K562 (cell line): Measurements from ENCODE around the gene SPACA5B. TPM values are rescaled to one million over a fixed set of nuclear protein-coding genes. Genes with fewer than 3 reads are reported as not detected.
"Not testable (repeated sequence)": the region's sequence is repeated elsewhere in the genome, so short reads cannot be mapped to it uniquely, and the experiment has no call there.

Experiments used
- ATAC-seq: fragments of 200-7000 bp; cut with Tn5 transposase; 3 replicates; pipeline ENCODE4 v1.9.1; 2020; ENCODE audit warnings: moderate library complexity
- BruUV-seq: library from RNA; stranded (reverse); fragments of 400-500 nt; replicated peaks from 2 replicates; lab custom pipeline; 2021; lab: Mats Ljungman, UMichigan
- CTCF ChIA-PET: fragments of 300-600 bp; formaldehyde crosslinking; extraction: SDS; loops from one replicate; lab custom pipeline; 2021; ENCODE audit warnings: low intra/inter-chr PET ratio; lab: Yijun Ruan, JAX
- POLR2A ChIA-PET: fragments of 300-600, 350-650 bp; sonication (Branson Sonifier 250); formaldehyde crosslinking; extraction: SDS; loops from one replicate; lab custom pipeline; 2021; ENCODE audit warnings: antibody characterized with exemption, inconsistent platforms; lab: Yijun Ruan, JAX
- DNase-seq, 4 experiments: peaks; one replicate each; pipeline versions ENCODE4 v3.0.0 to v3.0.0-alpha.2; 2011 to 2018; ENCODE audit warnings: low spot score in 3 of 4, mixed read lengths in 3 of 4; ENCODE audit errors: extremely low read depth in 1 of 4
- FAIRE-seq: peaks from 2 replicates; lab custom pipeline; 2011; peaks lifted over from hg19 to GRCh38; lab: Jason Lieb, UNC
- H2AFZ ChIP-seq: 2 replicates; pipeline ENCODE4 v1.6.0; 2011; ENCODE audit warnings: low read depth, low read length, control low read depth, inconsistent platforms
- H3K27ac ChIP-seq: fragments of 200-600 bp; 3 replicates; pipeline ENCODE4 v1.8.0; 2011; ENCODE audit warnings: low read depth, mild to moderate bottlenecking, control low read depth, inconsistent platforms, low read length, moderate library complexity, mixed read lengths; ENCODE audit errors: extremely low read depth
- H3K27me3 ChIP-seq, 2 experiments: fragments of 300-600 bp in 1 of 2; 2 replicates in 1 of 2; 3 replicates in 1 of 2; pipeline versions ENCODE4 v1.6.0 to v1.8.0; 2011; ENCODE audit warnings: inconsistent platforms in 2 of 2, low read length in 2 of 2, mild to moderate bottlenecking in 1 of 2, mixed read lengths in 1 of 2, moderate library complexity in 1 of 2; ENCODE audit not compliant: control insufficient read depth in 2 of 2, insufficient read depth in 2 of 2
- H3K36me3 ChIP-seq: fragments of 300-600 bp; 3 replicates; pipeline ENCODE4 v1.8.0; 2011; ENCODE audit warnings: mild to moderate bottlenecking, low read length, inconsistent platforms; ENCODE audit not compliant: control insufficient read depth, insufficient read depth
- H3K4me1 ChIP-seq, 2 experiments: fragments of 200-600 bp in 1 of 2; replicated peaks in 1 of 2; 2 replicates in 1 of 2; 3 replicates in 1 of 2; pipeline versions ENCODE4 v1.5.1 to v1.8.0; 2011; ENCODE audit warnings: inconsistent platforms in 2 of 2, low read length in 2 of 2, mild to moderate bottlenecking in 1 of 2, mixed read lengths in 1 of 2, moderate library complexity in 1 of 2; ENCODE audit not compliant: control insufficient read depth in 2 of 2, insufficient read depth in 2 of 2
- H3K4me2 ChIP-seq: 2 replicates; pipeline ENCODE4 v1.6.1; 2011; ENCODE audit warnings: low read length, control low read depth, inconsistent platforms, mixed read lengths; ENCODE audit not compliant: insufficient read depth
- H3K4me3 ChIP-seq: fragments of 200-600 bp; sonication (generic), shearing (Covaris generic); 2 replicates; pipeline ENCODE4 v1.5.1; 2016; ENCODE audit warnings: control low read depth, inconsistent platforms
- H3K79me2 ChIP-seq: fragments of 200-600 bp; 3 replicates; pipeline ENCODE4 v1.8.0; 2011; ENCODE audit warnings: low read length, inconsistent platforms; ENCODE audit not compliant: control insufficient read depth, insufficient read depth
- H3K9ac ChIP-seq, 2 experiments: 2 replicates each; pipeline versions ENCODE4 v1.6.0 to v1.6.1; 2011; ENCODE audit warnings: low read depth in 2 of 2, low read length in 2 of 2, control low read depth in 1 of 2, inconsistent platforms in 1 of 2, mild to moderate bottlenecking in 1 of 2, mixed read lengths in 1 of 2; ENCODE audit not compliant: insufficient read depth in 1 of 2
- H3K9me1 ChIP-seq: one replicate; pipeline ENCODE4 v1.6.0; 2011; ENCODE audit warnings: inconsistent platforms, mild to moderate bottlenecking, low read length, moderate library complexity; ENCODE audit not compliant: control insufficient read depth, insufficient read depth
- H3K9me3 ChIP-seq: replicated peaks from 2 replicates; pipeline ENCODE4 v1.5.1; 2011; ENCODE audit warnings: low read depth, low read length, inconsistent platforms; ENCODE audit not compliant: control insufficient read depth, insufficient read depth
- H4K20me1 ChIP-seq: replicated peaks from 2 replicates; pipeline ENCODE4 v1.6.1; 2011; ENCODE audit warnings: low read length, inconsistent platforms, mixed read lengths; ENCODE audit not compliant: control insufficient read depth, insufficient read depth
- WGBS: fragments of 100-300 bp; shearing (Covaris generic); methylation state at CpG from one replicate; pipeline ENCODE4 v1.1.6; 2016; ENCODE audit warnings: low coverage, mixed read lengths; ENCODE audit not compliant: insufficient coverage; ENCODE audit errors: missing lambda C conversion rate; 5-methylcytosine and 5-hydroxymethylcytosine counted together
- in situ Hi-C: fragments of 300-500 bp; cut with MboI; formaldehyde crosslinking; loops from 4 replicates; pipeline ENCODE4 v1.15.0; 2018; ENCODE audit warnings: inconsistent platforms, mixed read lengths
- intact Hi-C: fragments of 100-400 bp; cut with micrococcal nuclease; formaldehyde crosslinking; loops from 2 replicates; pipeline ENCODE4 v1.14.2; 2022
- polyA plus RNA-seq, 8 experiments: library from polyadenylated mRNA; depleted of rRNA in 4 of 8; stranded (reverse) in 5 of 8; unstranded in 3 of 8; fragments of >200 nt; fragmentation: Nextera tagmentation in 2 of 8; fragmentation: Illumina TruSeq in 1 of 8; extraction: Ambion mirVana in 2 of 8; extraction: Trizol in 1 of 8; gene quantifications; 2 replicates each; pipeline versions ENCODE4 v1.2.1 to v1.2.3, GENCODE V29; 2011 to 2014; ENCODE audit warnings: inconsistent platforms in 1 of 8, missing spikeins in 1 of 8
- total RNA-seq, 7 experiments: library from RNA; depleted of rRNA in 6 of 7; stranded (reverse); fragments of >200 nt in 6 of 7; fragmentation: Illumina TruSeq in 2 of 7; extraction: Trizol in 2 of 7; gene quantifications; 2 replicates each; pipeline versions ENCODE4 v1.2.1 to v1.2.3, GENCODE V29; 2011 to 2021; ENCODE audit warnings: low replicate concordance in 1 of 7
- TF ChIP-seq, protein P1 (sequence below), 2 experiments: fragments of 450-650 bp; formaldehyde crosslinking in 1 of 2; IDR thresholded peaks; 2 replicates each; pipeline versions ENCODE4 v1.4.0 to v1.6.1; 2014 to 2020; ENCODE audit warnings: mild to moderate bottlenecking in 2 of 2, borderline replicate concordance in 1 of 2, low read depth in 1 of 2

Gene SPACA5B
- total and polyA plus RNA-seq, 9 of the 15 experiments (the other 6 are each of a cell fraction or from before 2014, with no cell fraction given), result not detected

DNA sequence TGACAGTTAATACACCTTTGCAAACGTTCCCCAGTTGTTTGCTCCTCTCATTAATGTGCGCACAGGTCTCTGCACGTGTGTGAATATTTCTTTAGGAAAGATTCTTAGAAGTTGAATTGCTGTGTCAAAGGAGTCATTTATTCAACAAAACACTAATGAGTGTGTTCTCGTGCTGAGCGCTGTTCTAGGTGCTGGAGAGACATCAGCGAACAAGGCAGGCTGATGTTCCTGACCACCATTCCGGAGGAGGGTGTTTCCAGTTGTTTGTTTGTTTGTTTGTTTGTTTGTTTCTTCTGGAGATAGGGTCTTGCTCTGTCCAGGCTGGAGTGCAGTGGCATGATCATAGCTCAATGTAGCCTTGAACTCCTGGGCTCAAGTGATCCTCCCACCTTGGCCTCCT is 35.9 kb downstream of the SPACA5B start:
- H3K27ac ChIP-seq, H3K4me2 ChIP-seq, CTCF ChIA-PET, H3K9me3 ChIP-seq, H3K79me2 ChIP-seq, H3K4me3 ChIP-seq, DNase-seq, H3K9me1 ChIP-seq, H4K20me1 ChIP-seq, BruUV-seq, in situ Hi-C loops, POLR2A ChIA-PET, H3K4me1 ChIP-seq, FAIRE-seq, ATAC-seq, H3K36me3 ChIP-seq, H2AFZ ChIP-seq, intact Hi-C loops, H3K27me3 ChIP-seq, H3K9ac ChIP-seq: not testable (repeated sequence)
- TF ChIP-seq, protein P1, sequence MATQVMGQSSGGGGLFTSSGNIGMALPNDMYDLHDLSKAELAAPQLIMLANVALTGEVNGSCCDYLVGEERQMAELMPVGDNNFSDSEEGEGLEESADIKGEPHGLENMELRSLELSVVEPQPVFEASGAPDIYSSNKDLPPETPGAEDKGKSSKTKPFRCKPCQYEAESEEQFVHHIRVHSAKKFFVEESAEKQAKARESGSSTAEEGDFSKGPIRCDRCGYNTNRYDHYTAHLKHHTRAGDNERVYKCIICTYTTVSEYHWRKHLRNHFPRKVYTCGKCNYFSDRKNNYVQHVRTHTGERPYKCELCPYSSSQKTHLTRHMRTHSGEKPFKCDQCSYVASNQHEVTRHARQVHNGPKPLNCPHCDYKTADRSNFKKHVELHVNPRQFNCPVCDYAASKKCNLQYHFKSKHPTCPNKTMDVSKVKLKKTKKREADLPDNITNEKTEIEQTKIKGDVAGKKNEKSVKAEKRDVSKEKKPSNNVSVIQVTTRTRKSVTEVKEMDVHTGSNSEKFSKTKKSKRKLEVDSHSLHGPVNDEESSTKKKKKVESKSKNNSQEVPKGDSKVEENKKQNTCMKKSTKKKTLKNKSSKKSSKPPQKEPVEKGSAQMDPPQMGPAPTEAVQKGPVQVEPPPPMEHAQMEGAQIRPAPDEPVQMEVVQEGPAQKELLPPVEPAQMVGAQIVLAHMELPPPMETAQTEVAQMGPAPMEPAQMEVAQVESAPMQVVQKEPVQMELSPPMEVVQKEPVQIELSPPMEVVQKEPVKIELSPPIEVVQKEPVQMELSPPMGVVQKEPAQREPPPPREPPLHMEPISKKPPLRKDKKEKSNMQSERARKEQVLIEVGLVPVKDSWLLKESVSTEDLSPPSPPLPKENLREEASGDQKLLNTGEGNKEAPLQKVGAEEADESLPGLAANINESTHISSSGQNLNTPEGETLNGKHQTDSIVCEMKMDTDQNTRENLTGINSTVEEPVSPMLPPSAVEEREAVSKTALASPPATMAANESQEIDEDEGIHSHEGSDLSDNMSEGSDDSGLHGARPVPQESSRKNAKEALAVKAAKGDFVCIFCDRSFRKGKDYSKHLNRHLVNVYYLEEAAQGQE (IDR thresholded peaks at IDR 0.05; ENCODE audit: borderline replicate concordance), result 0 out of 2 replicates have a peak, but pooled peaks have one; percentile 9
- TF ChIP-seq, protein P1 (CRISPR knock-in tag; IDR thresholded peaks at IDR 0.05; ENCODE audit: low read depth), result not testable (repeated sequence)
- WGBS, result 0% methylated on average over 4 of the region's 7 CpGs
